Measurements from ENCODE around the gene TRIM38. TPM values are rescaled to one million over a fixed set of nuclear protein-coding genes. Genes with fewer than 3 reads are reported as not detected.

The TRIM38 gene
- total RNA-seq, 1 experiment from 2014 or later: 4.4 TPM

DNA sequence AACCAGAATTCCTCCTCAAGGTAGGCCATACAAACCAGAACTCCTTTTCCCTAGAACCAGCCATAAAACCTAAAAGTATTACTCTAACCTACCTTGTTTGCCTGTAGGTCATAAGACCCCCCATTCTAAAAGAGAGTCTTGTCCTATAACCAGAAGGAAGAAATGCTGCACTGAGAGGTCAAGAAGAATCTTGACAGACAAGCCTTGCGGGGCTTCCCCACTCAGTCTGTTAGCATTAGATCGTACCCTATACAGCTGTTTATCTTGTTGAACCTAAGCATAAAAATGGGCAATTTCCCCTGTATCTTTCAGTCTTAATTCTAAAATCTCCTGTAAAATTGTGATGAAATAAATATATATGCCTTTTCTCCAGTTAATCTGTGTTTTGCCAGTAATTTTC is 72.3 kb downstream of the TRIM38 start:
- Histone ChIP-seq H3K4me1 (ENCODE audit: control insufficient read depth, insufficient read depth, low read length) (peaks cover 16% of the 10 kb centered on the region), H3K4me3 (ENCODE audit: low read depth in 2 of 2, low read length in 2 of 2) (no peak overlapping the region), H3K36me3 (ENCODE audit: control insufficient read depth, insufficient read depth, low read length) (no peaks in the 10 kb centered on the region), H3K27me3 (ENCODE audit: control insufficient read depth, insufficient read depth, low read length) (no peaks in the 10 kb centered on the region), H3K27ac (ENCODE audit: low read length) (peak overlapping the region; percentile 99), H3K9me3 (ENCODE audit: control insufficient read depth, insufficient read depth, low read depth, low read length) (no peaks in the 10 kb centered on the region)
- CTCF ChIA-PET: no interaction called here
- POLR2A ChIA-PET: no interaction called here
- in situ Hi-C loops (cut with HindIII; ENCODE audit: low pct_unique_long_range_greater_than_20kb, low sequenced_read_pairs) (no loop called here), intact Hi-C loops (cut with micrococcal nuclease; ENCODE audit: unreplicated experiment) (no loop called here)
- ATAC-seq (no peak), DNase-seq (ENCODE audit: low read depth, low spot score) (no peak)
- no peak for TF ChIP-seq POLR2AphosphoS5 (IDR thresholded peaks at IDR 0.05; ENCODE audit: low read depth, low read length)
- TF ChIP-seq, protein P1, sequence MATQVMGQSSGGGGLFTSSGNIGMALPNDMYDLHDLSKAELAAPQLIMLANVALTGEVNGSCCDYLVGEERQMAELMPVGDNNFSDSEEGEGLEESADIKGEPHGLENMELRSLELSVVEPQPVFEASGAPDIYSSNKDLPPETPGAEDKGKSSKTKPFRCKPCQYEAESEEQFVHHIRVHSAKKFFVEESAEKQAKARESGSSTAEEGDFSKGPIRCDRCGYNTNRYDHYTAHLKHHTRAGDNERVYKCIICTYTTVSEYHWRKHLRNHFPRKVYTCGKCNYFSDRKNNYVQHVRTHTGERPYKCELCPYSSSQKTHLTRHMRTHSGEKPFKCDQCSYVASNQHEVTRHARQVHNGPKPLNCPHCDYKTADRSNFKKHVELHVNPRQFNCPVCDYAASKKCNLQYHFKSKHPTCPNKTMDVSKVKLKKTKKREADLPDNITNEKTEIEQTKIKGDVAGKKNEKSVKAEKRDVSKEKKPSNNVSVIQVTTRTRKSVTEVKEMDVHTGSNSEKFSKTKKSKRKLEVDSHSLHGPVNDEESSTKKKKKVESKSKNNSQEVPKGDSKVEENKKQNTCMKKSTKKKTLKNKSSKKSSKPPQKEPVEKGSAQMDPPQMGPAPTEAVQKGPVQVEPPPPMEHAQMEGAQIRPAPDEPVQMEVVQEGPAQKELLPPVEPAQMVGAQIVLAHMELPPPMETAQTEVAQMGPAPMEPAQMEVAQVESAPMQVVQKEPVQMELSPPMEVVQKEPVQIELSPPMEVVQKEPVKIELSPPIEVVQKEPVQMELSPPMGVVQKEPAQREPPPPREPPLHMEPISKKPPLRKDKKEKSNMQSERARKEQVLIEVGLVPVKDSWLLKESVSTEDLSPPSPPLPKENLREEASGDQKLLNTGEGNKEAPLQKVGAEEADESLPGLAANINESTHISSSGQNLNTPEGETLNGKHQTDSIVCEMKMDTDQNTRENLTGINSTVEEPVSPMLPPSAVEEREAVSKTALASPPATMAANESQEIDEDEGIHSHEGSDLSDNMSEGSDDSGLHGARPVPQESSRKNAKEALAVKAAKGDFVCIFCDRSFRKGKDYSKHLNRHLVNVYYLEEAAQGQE (IDR thresholded peaks at IDR 0.05; ENCODE audit: insufficient read depth in 1 of 2, low read depth in 2 of 2, low read length in 1 of 2): no peak
- no peak for TF ChIP-seq SIN3A (IDR thresholded peaks at IDR 0.05; ENCODE audit: borderline replicate concordance, insufficient read depth, low read depth, low read length)
- TF ChIP-seq, protein P2, sequence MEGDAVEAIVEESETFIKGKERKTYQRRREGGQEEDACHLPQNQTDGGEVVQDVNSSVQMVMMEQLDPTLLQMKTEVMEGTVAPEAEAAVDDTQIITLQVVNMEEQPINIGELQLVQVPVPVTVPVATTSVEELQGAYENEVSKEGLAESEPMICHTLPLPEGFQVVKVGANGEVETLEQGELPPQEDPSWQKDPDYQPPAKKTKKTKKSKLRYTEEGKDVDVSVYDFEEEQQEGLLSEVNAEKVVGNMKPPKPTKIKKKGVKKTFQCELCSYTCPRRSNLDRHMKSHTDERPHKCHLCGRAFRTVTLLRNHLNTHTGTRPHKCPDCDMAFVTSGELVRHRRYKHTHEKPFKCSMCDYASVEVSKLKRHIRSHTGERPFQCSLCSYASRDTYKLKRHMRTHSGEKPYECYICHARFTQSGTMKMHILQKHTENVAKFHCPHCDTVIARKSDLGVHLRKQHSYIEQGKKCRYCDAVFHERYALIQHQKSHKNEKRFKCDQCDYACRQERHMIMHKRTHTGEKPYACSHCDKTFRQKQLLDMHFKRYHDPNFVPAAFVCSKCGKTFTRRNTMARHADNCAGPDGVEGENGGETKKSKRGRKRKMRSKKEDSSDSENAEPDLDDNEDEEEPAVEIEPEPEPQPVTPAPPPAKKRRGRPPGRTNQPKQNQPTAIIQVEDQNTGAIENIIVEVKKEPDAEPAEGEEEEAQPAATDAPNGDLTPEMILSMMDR (IDR thresholded peaks at IDR 0.05): no peak
- no peak for TF ChIP-seq TCF7L2 (IDR thresholded peaks at IDR 0.05; ENCODE audit: low read depth, low read length)
- no TSS peak for BruUV-seq (replicated peaks)

Other genes with a start within 250 kb of the TRIM38 start
- gene SLC17A4, start 208.1 kb upstream of the TRIM38 start, total RNA-seq (2021; ENCODE audit: unreplicated experiment): not detected
- not detected for gene SLC17A1, start 130.8 kb upstream of the TRIM38 start, total RNA-seq (2021; ENCODE audit: unreplicated experiment)
- gene SLC17A3, start 88.6 kb upstream of the TRIM38 start, total RNA-seq (2021; ENCODE audit: unreplicated experiment): not detected
- gene SLC17A2, start 32.1 kb upstream of the TRIM38 start, total RNA-seq (2021; ENCODE audit: unreplicated experiment): not detected
- 12.1 TPM for gene HFE, start 124.6 kb downstream of the TRIM38 start, total RNA-seq (2021; ENCODE audit: unreplicated experiment)

Data from Panc1 (cell line).